ENCODE results near the gene KCNIP4.

The KCNIP4 gene

GRCh38 chr4:21709761-21710160 lies 238.8 kb downstream of the KCNIP4 start:
- in situ Hi-C loops (cut with HindIII; ENCODE audit: low sequenced_read_pairs), result no loop called here

GRCh38 chr4:21709031-21709430 lies 239.5 kb downstream of the KCNIP4 start:
- in situ Hi-C loops (cut with HindIII; ENCODE audit: low sequenced_read_pairs), result no loop called here

GRCh38 chr4:21699446-21699845 lies 249.1 kb downstream of the KCNIP4 start:
- in situ Hi-C loops (cut with HindIII; ENCODE audit: low sequenced_read_pairs), result no loop called here

GRCh38 chr4:21697583-21697982 lies 251.0 kb downstream of the KCNIP4 start:
- in situ Hi-C loops (cut with HindIII; ENCODE audit: low sequenced_read_pairs), result no loop called here

GRCh38 chr4:21695141-21695540 lies 253.4 kb downstream of the KCNIP4 start:
- in situ Hi-C loops (cut with HindIII; ENCODE audit: low sequenced_read_pairs), result no loop called here

GRCh38 chr4:21692241-21692640 lies 256.3 kb downstream of the KCNIP4 start:
- in situ Hi-C loops (cut with HindIII; ENCODE audit: low sequenced_read_pairs), result no loop called here

- in situ Hi-C loops (cut with HindIII; ENCODE audit: low sequenced_read_pairs), result no loop called here
Measured at GRCh38 chr4:21688596-21689265, 259.8 kb downstream of the KCNIP4 start.

- in situ Hi-C loops (cut with HindIII; ENCODE audit: low sequenced_read_pairs), result no loop called here
Measured at GRCh38 chr4:21685911-21686310, 262.7 kb downstream of the KCNIP4 start.

- in situ Hi-C loops (cut with HindIII; ENCODE audit: low sequenced_read_pairs), result no loop called here
Measured at GRCh38 chr4:21680326-21680898, 268.2 kb downstream of the KCNIP4 start.

GRCh38 chr4:21678711-21679110 lies 269.9 kb downstream of the KCNIP4 start:
- in situ Hi-C loops (cut with HindIII; ENCODE audit: low sequenced_read_pairs), result no loop called here

- in situ Hi-C loops (cut with HindIII; ENCODE audit: low sequenced_read_pairs), result no loop called here
Measured at GRCh38 chr4:21677173-21677572, 271.4 kb downstream of the KCNIP4 start.

- in situ Hi-C loops (cut with HindIII; ENCODE audit: low sequenced_read_pairs), result no loop called here
Measured at GRCh38 chr4:21664355-21664754, 284.2 kb downstream of the KCNIP4 start.

- in situ Hi-C loops (cut with HindIII; ENCODE audit: low sequenced_read_pairs), result no loop called here
Measured at GRCh38 chr4:21656832-21657231, 291.7 kb downstream of the KCNIP4 start.

GRCh38 chr4:21655031-21655430 lies 293.5 kb downstream of the KCNIP4 start:
- in situ Hi-C loops (cut with HindIII; ENCODE audit: low sequenced_read_pairs), result no loop called here

- in situ Hi-C loops (cut with HindIII; ENCODE audit: low sequenced_read_pairs), result no loop called here
Measured at GRCh38 chr4:21652508-21653231, 295.9 kb downstream of the KCNIP4 start.

- in situ Hi-C loops (cut with HindIII; ENCODE audit: low sequenced_read_pairs), result no loop called here
Measured at GRCh38 chr4:21649391-21650090, 299.0 kb downstream of the KCNIP4 start.

GRCh38 chr4:21645776-21646175 lies 302.8 kb downstream of the KCNIP4 start:
- in situ Hi-C loops (cut with HindIII; ENCODE audit: low sequenced_read_pairs), result no loop called here

GRCh38 chr4:21641696-21642095 lies 306.9 kb downstream of the KCNIP4 start:
- in situ Hi-C loops (cut with HindIII; ENCODE audit: low sequenced_read_pairs), result no loop called here

- in situ Hi-C loops (cut with HindIII; ENCODE audit: low sequenced_read_pairs), result no loop called here
Measured at GRCh38 chr4:21638171-21638725, 310.3 kb downstream of the KCNIP4 start.

GRCh38 chr4:21628916-21629610 lies 319.5 kb downstream of the KCNIP4 start:
- in situ Hi-C loops (cut with HindIII; ENCODE audit: low sequenced_read_pairs), result no loop called here

All from DLD1 (cell line).